HepG2 (cell line): ENCODE data around the gene GAN. TPM values are rescaled to one million over a fixed set of nuclear protein-coding genes. Genes with fewer than 3 reads are reported as not detected.
A peak's percentile ranks its signal among the peaks of the same experiment; 100 is the strongest.

ENCODE experiments used
- ATAC-seq: fragments of 200-7000 bp; cut with Tn5 transposase; 3 replicates; pipeline ENCODE4 v1.9.1; 2020; ENCODE audit warnings: mild to moderate bottlenecking, moderate library complexity
- BruUV-seq: library from RNA; stranded (reverse); fragments of 400-500 nt; replicated peaks from 2 replicates; lab custom pipeline; 2021; lab: Mats Ljungman, UMichigan
- CTCF ChIA-PET: fragments of 300-600 bp; formaldehyde crosslinking; extraction: SDS; loops from one replicate; lab custom pipeline; 2021; ENCODE audit warnings: low total read pairs, inconsistent platforms, low intra/inter-chr PET ratio; lab: Yijun Ruan, JAX
- POLR2A ChIA-PET: fragments of 350-600 bp; sonication (Branson Sonifier 250); formaldehyde crosslinking; loops from one replicate; lab custom pipeline; 2020; ENCODE audit warnings: antibody characterized with exemption, inconsistent platforms; lab: Yijun Ruan, JAX
- DNase-seq: peaks from one replicate; pipeline ENCODE4 v3.0.0-alpha.2; 2015; ENCODE audit warnings: low spot score
- FAIRE-seq: peaks from 3 replicates; lab custom pipeline; 2011; peaks lifted over from hg19 to GRCh38; lab: Jason Lieb, UNC
- H2AFZ ChIP-seq: one replicate; pipeline ENCODE4 v1.6.1; 2011; ENCODE audit warnings: low read length, inconsistent platforms
- H3K27ac ChIP-seq: fragments of 300-600 bp; 3 replicates; pipeline ENCODE4 v1.8.0; 2011; ENCODE audit warnings: mixed run types, mild to moderate bottlenecking, mixed read lengths, low read length, inconsistent platforms; ENCODE audit not compliant: insufficient read depth; ENCODE audit errors: extremely low read length
- H3K27me3 ChIP-seq, 2 experiments: fragments of 200-600 bp in 1 of 2; 2 replicates in 1 of 2; 3 replicates in 1 of 2; pipeline versions ENCODE4 v1.6.0 to v1.8.0; 2011; ENCODE audit warnings: low read length in 2 of 2, mild to moderate bottlenecking in 2 of 2, moderate library complexity in 2 of 2, inconsistent platforms in 1 of 2; ENCODE audit not compliant: insufficient read depth in 2 of 2, control insufficient read depth in 1 of 2
- H3K36me3 ChIP-seq, 2 experiments: fragments of 200-600 bp in 1 of 2; replicated peaks in 1 of 2; 2 replicates in 1 of 2; 3 replicates in 1 of 2; pipeline versions ENCODE4 v1.5.1 to v1.8.0; 2011; ENCODE audit warnings: low read length in 2 of 2, inconsistent platforms in 1 of 2; ENCODE audit not compliant: insufficient read depth in 2 of 2, control insufficient read depth in 1 of 2
- H3K4me1 ChIP-seq: 2 replicates; pipeline ENCODE4 v1.5.1; 2012; ENCODE audit warnings: low read length, inconsistent platforms; ENCODE audit not compliant: insufficient read depth
- H3K4me2 ChIP-seq: 2 replicates; pipeline ENCODE4 v1.6.0; 2011; ENCODE audit warnings: low read depth, low read length, inconsistent platforms
- H3K4me3 ChIP-seq, 3 experiments: fragments of 200-600 bp in 1 of 3; sonication (generic), shearing (Covaris generic) in 1 of 3; replicated peaks in 1 of 3; 2 replicates each; pipeline ENCODE4 v1.5.1; 2011 to 2016; ENCODE audit warnings: low read length in 3 of 3, inconsistent platforms in 2 of 3, low read depth in 2 of 3, mild to moderate bottlenecking in 2 of 3, control low read depth in 1 of 3, mixed read lengths in 1 of 3; ENCODE audit not compliant: insufficient read depth in 1 of 3
- H3K79me2 ChIP-seq: one replicate; pipeline ENCODE4 v1.6.1; 2011; ENCODE audit warnings: low read length, inconsistent platforms; ENCODE audit not compliant: insufficient read depth
- H3K9ac ChIP-seq: 2 replicates; pipeline ENCODE4 v1.6.0; 2011; ENCODE audit warnings: mild to moderate bottlenecking, low read depth, low read length, inconsistent platforms; ENCODE audit not compliant: insufficient read depth
- H3K9me3 ChIP-seq: 2 replicates; pipeline ENCODE4 v1.5.1; 2012; ENCODE audit warnings: mild to moderate bottlenecking, low read length
- H4K20me1 ChIP-seq: 2 replicates; pipeline ENCODE4 v1.6.0; 2011; ENCODE audit warnings: inconsistent platforms, mild to moderate bottlenecking, low read length, moderate library complexity; ENCODE audit not compliant: insufficient read depth
- ATF7 ChIP-seq, 2 experiments: fragments of 450-650 bp in 1 of 2; sonication (generic) in 1 of 2; formaldehyde crosslinking in 1 of 2; IDR thresholded peaks; 2 replicates each; pipeline versions ENCODE4 v1.4.0 to v1.6.1; 2016 to 2020; ENCODE audit warnings: antibody characterized with exemption in 1 of 2, mild to moderate bottlenecking in 1 of 2, missing genetic modification reagents in 1 of 2
- FOXA1 ChIP-seq, 2 experiments: fragments of 450-650 bp in 1 of 2; sonication (generic) in 1 of 2; formaldehyde crosslinking in 1 of 2; IDR thresholded peaks; 2 replicates each; pipeline versions ENCODE4 v1.4.0 to v1.6.1; 2016 to 2020; ENCODE audit warnings: missing genetic modification reagents in 1 of 2
- HOXD1 ChIP-seq: sonication (generic); formaldehyde crosslinking; IDR thresholded peaks from 2 replicates; pipeline ENCODE4 v1.5.0; 2020; ENCODE audit warnings: missing genetic modification reagents
- KAT7 ChIP-seq: IDR thresholded peaks from 2 replicates; pipeline ENCODE4 v1.6.1; 2018; ENCODE audit warnings: borderline replicate concordance, missing compliant biosample characterization
- NFE2L1 ChIP-seq: sonication (generic); formaldehyde crosslinking; IDR thresholded peaks from 2 replicates; pipeline ENCODE4 v1.4.0; 2020; ENCODE audit warnings: missing genetic modification reagents, mild to moderate bottlenecking, borderline replicate concordance
- PHF20 ChIP-seq: sonication (generic); formaldehyde crosslinking; IDR thresholded peaks from 2 replicates; pipeline ENCODE4 v1.5.0; 2020; ENCODE audit warnings: mild to moderate bottlenecking, missing genetic modification reagents
- TCF12 ChIP-seq, 2 experiments: fragments of 450-650 bp in 1 of 2; sonication (generic) in 1 of 2; formaldehyde crosslinking in 1 of 2; IDR thresholded peaks; 2 replicates each; pipeline versions ENCODE4 v1.6.1 to v1.8.0; 2017 to 2022; ENCODE audit warnings: antibody characterized with exemption in 1 of 2, mild to moderate bottlenecking in 1 of 2, missing genetic modification reagents in 1 of 2, moderate library complexity in 1 of 2
- TRIM22 ChIP-seq: fragments of 450-650 bp; IDR thresholded peaks from 2 replicates; pipeline ENCODE4 v1.6.1; 2017
- ZBTB34 ChIP-seq: sonication (generic); formaldehyde crosslinking; IDR thresholded peaks from 2 replicates; pipeline ENCODE4 v1.8.0; 2022; ENCODE audit warnings: mild to moderate bottlenecking, missing genetic modification reagents
- ZFP1 ChIP-seq: IDR thresholded peaks from 2 replicates; pipeline ENCODE4 v1.6.1; 2016
- ZNF513 ChIP-seq: sonication (generic); formaldehyde crosslinking; conservative IDR thresholded peaks from 2 replicates; pipeline ENCODE4 v1.5.0; 2020; ENCODE audit warnings: missing genetic modification reagents
- WGBS: methylation state at CpG from one replicate; pipeline ENCODE4 v1.1.6; 2017; ENCODE audit warnings: low lambda C conversion rate; 5-methylcytosine and 5-hydroxymethylcytosine counted together
- in situ Hi-C: cut with HindIII; loops from 2 replicates; pipeline ENCODE4 v1.10.0; 2017; ENCODE audit warnings: low pct_unique_long_range_greater_than_20kb; ENCODE audit not compliant: extremely low pct_ligation_motif_present
- intact Hi-C: fragments of 100-400 bp; cut with micrococcal nuclease; formaldehyde crosslinking; loops from one replicate; pipeline ENCODE4 v1.10.0; 2022; ENCODE audit not compliant: unreplicated experiment
- polyA plus RNA-seq, 8 experiments: library from polyadenylated mRNA; depleted of rRNA in 3 of 8; stranded (reverse) in 7 of 8; unstranded in 1 of 8; fragments of >200 nt; fragmentation: Illumina TruSeq in 4 of 8; extraction: Trizol in 4 of 8; gene quantifications; 2 replicates each; pipeline versions ENCODE4 v1.2.1 to v1.2.3, GENCODE V29; 2011 to 2016; ENCODE audit warnings: low read depth in 4 of 8, missing spikeins in 1 of 8, mixed read lengths in 1 of 8; ENCODE audit not compliant: insufficient read depth in 1 of 8
- total RNA-seq, 5 experiments: library from RNA; depleted of rRNA; stranded (reverse); fragments of >200 nt; fragmentation: Illumina TruSeq; extraction: Trizol; gene quantifications; 2 replicates each; pipeline ENCODE4 v1.2.3, GENCODE V29; 2016; ENCODE audit warnings: low read depth in 1 of 5

Gene GAN
- total and polyA plus RNA-seq, 2 of the 13 experiments (the other 11 are each of a cell fraction or from before 2014, with no cell fraction given): 4.3 to 11.0 TPM

- TF ChIP-seq TCF12 (IDR thresholded peaks at IDR 0.05) (no peak), TCF12 (CRISPR knock-in tag; IDR thresholded peaks at IDR 0.05) (no peak), ZBTB34 (no peak; the same call in 1 of the 2 replicates), NFE2L1 (CRISPR knock-in tag) (no peak), ZFP1 (CRISPR knock-in tag) (no peak; the same call in 1 of the 2 replicates), HOXD1 (CRISPR knock-in tag) (peak; percentile 71; the same call in 1 of the 2 replicates), KAT7 (no peak; the same call in 1 of the 2 replicates)
Observed at GRCh38 chr16:81314603-81315270, at the start of gene GAN (continued).

GRCh38 chr16:81265052-81265451 is 49.7 kb upstream of the GAN start:
- intact Hi-C loops: no loop called here
- 44% methylated on average over 2 of the region's 2 CpGs for WGBS

More at GRCh38 chr16:81265052-81265451, 49.7 kb upstream of the GAN start:
- H3K4me2 ChIP-seq: no peak overlapping the region
- H3K27me3 ChIP-seq: peaks cover 0 to 3% of the 10 kb centered on the region in 2 experiments; a peak in 1 of 5 replicates
- ChIA-PET POLR2A (no interaction called here), CTCF (no interaction called here)
- in situ Hi-C loops: no loop called here
- ATAC-seq: no peak
- H4K20me1 ChIP-seq: no peaks in the 10 kb centered on the region
- no peak for DNase-seq
- no peaks in the 10 kb centered on the region for H3K4me1 ChIP-seq
- H2AFZ ChIP-seq: no peak overlapping the region
- no TSS peak for BruUV-seq
- H3K9me3 ChIP-seq: no peaks in the 10 kb centered on the region
- TF ChIP-seq ZNF513 (CRISPR knock-in tag) (no peak), FOXA1 (IDR thresholded peaks at IDR 0.05) (0 out of 2 replicates have a peak, but pooled peaks have one; percentile 27), FOXA1 (CRISPR knock-in tag; IDR thresholded peaks at IDR 0.05) (no peak), PHF20 (no peak), ATF7 (IDR thresholded peaks at IDR 0.05) (0 out of 2 replicates have a peak, but pooled peaks have one; percentile 2), ATF7 (CRISPR knock-in tag; IDR thresholded peaks at IDR 0.05) (no peak), TRIM22 (0 out of 2 replicates have a peak, but pooled peaks have one; percentile 34)
- TF ChIP-seq, all 625 proteins: peak for 3
- Histone ChIP-seq H3K36me3 (no peaks in the 10 kb centered on the region), H3K27ac (no peak overlapping the region), H3K4me3 (no peak overlapping the region), H3K79me2 (no peaks in the 10 kb centered on the region), H3K9ac (no peak overlapping the region)
- FAIRE-seq: no peak
